ENCODE results near the gene GRM4.

Gene GRM4

GRCh38 chr6:33993653-33994471, 152.0 kb downstream of the GRM4 start:
- DNase-seq, result no peak

- no peak for DNase-seq
Measured at GRCh38 chr6:33993091-33993490, 152.8 kb downstream of the GRM4 start.

- no peak for DNase-seq
Measured at GRCh38 chr6:33992191-33992590, 153.7 kb downstream of the GRM4 start.

GRCh38 chr6:33991610-33992009, 154.3 kb downstream of the GRM4 start:
- DNase-seq, result no peak

- DNase-seq, result no peak
Measured at GRCh38 chr6:33990061-33990541, 155.8 kb downstream of the GRM4 start.

GRCh38 chr6:33989016-33989854, 156.7 kb downstream of the GRM4 start:
- DNase-seq, result no peak

GRCh38 chr6:33988121-33989015, 157.5 kb downstream of the GRM4 start:
- DNase-seq, result no peak

- no peak for DNase-seq
Measured at GRCh38 chr6:33987531-33988021, 158.3 kb downstream of the GRM4 start.

GRCh38 chr6:33985947-33986346, 159.9 kb downstream of the GRM4 start:
- DNase-seq, result no peak

- DNase-seq, result no peak
Measured at GRCh38 chr6:33985313-33985751, 160.6 kb downstream of the GRM4 start.

- DNase-seq, result no peak
Measured at GRCh38 chr6:33984466-33985312, 161.2 kb downstream of the GRM4 start.

- no peak for DNase-seq
Measured at GRCh38 chr6:33983721-33984465, 162.0 kb downstream of the GRM4 start.

- DNase-seq, result peak in 2 of 14 donors; percentile 11 to 81
Measured at GRCh38 chr6:33983109-33983716, 162.7 kb downstream of the GRM4 start.

- DNase-seq, result no peak
Measured at GRCh38 chr6:33981861-33982260, 164.0 kb downstream of the GRM4 start.

GRCh38 chr6:33981421-33981820, 164.5 kb downstream of the GRM4 start:
- DNase-seq, result no peak

- no peak for DNase-seq
Measured at GRCh38 chr6:33980176-33981175, 165.4 kb downstream of the GRM4 start.

GRCh38 chr6:33979750-33980149, 166.1 kb downstream of the GRM4 start:
- DNase-seq, result no peak

- DNase-seq, result no peak
Measured at GRCh38 chr6:33978412-33979150, 167.3 kb downstream of the GRM4 start.
